GM19239 (cell line): Measurements from ENCODE around the gene NYAP2.

Experiments used
- DNase-seq: peaks from one replicate; pipeline ENCODE4 v3.0.0; 2011; ENCODE audit warnings: low spot score; ENCODE audit not compliant: insufficient read length
- FAIRE-seq: peaks from 2 replicates; lab custom pipeline; 2011; peaks lifted over from hg19 to GRCh38; lab: Jason Lieb, UNC

Gene NYAP2

GRCh38 chr2:225670111-225670974, 270.8 kb downstream of the NYAP2 start:
- DNase-seq (no peak), FAIRE-seq (no peak)

- FAIRE-seq = no peak
- DNase-seq = no peak
Measured at GRCh38 chr2:225678792-225679191, 279.3 kb downstream of the NYAP2 start.

GRCh38 chr2:225683258-225683657, 283.7 kb downstream of the NYAP2 start:
- DNase-seq (no peak), FAIRE-seq (no peak)

- FAIRE-seq (no peak), DNase-seq (no peak)
Measured at GRCh38 chr2:225690153-225690552, 290.6 kb downstream of the NYAP2 start.

GRCh38 chr2:225691711-225692110, 292.2 kb downstream of the NYAP2 start:
- FAIRE-seq = no peak
- DNase-seq = no peak

GRCh38 chr2:225693259-225693658, 293.7 kb downstream of the NYAP2 start:
- FAIRE-seq (no peak), DNase-seq (no peak)

- DNase-seq (no peak), FAIRE-seq (no peak)
Measured at GRCh38 chr2:225694664-225695063, 295.2 kb downstream of the NYAP2 start.

GRCh38 chr2:225697936-225698335, 298.4 kb downstream of the NYAP2 start:
- FAIRE-seq (no peak), DNase-seq (no peak)
